IMR-90 (cell line): ENCODE results near the gene RBMY1F. TPM values are rescaled to one million over a fixed set of nuclear protein-coding genes. Genes with fewer than 3 reads are reported as not detected.
"Not testable (repeated sequence)": the region's sequence is repeated elsewhere in the genome, so short reads cannot be mapped to it uniquely, and the experiment has no call there.

Source experiments
- ATAC-seq: fragments of 200-7000 bp; cut with Tn5 transposase; 2 replicates; pipeline ENCODE4 v1.9.1; 2020; ENCODE audit warnings: low read depth, mild to moderate bottlenecking, moderate library complexity
- Bru-seq: library from RNA; stranded (reverse); fragments of 400-500 nt; gene quantifications from one replicate; lab custom pipeline; 2021; lab: Mats Ljungman, UMichigan
- BruChase-seq, 2 experiments: library from RNA; stranded (reverse); fragments of 400-500 nt; gene quantifications; one replicate each; lab custom pipeline; 2021; lab: Mats Ljungman, UMichigan
- BruUV-seq: library from RNA; stranded (reverse); fragments of 400-500 nt; replicated peaks from 2 replicates; lab custom pipeline; 2021; lab: Mats Ljungman, UMichigan
- CTCF ChIA-PET: fragments of 300-600 bp; formaldehyde crosslinking; extraction: SDS; loops from one replicate; lab custom pipeline; 2021; ENCODE audit warnings: antibody characterized with exemption; lab: Yijun Ruan, JAX
- POLR2A ChIA-PET: fragments of 300-600 bp; sonication (Branson Sonifier 250); formaldehyde crosslinking; loops from one replicate; lab custom pipeline; 2022; ENCODE audit warnings: antibody characterized with exemption; ENCODE audit not compliant: unreplicated experiment; lab: Charles Lee
- DNase-seq: peaks from one replicate; pipeline ENCODE4 v3.0.0; 2013
- H2AFZ ChIP-seq: replicated peaks from 2 replicates; pipeline ENCODE3; 2013; ENCODE audit warnings: low read length, mild to moderate bottlenecking; ENCODE audit not compliant: poor library complexity
- H2AK5ac ChIP-seq: 2 replicates; pipeline ENCODE4 v1.6.1; 2013; ENCODE audit warnings: low read depth, low read length, inconsistent platforms
- H2AK9ac ChIP-seq: replicated peaks from 2 replicates; pipeline ENCODE3; 2013; ENCODE audit warnings: mild to moderate bottlenecking, low read depth, low read length, moderate library complexity; ENCODE audit not compliant: poor library complexity
- H2BK120ac ChIP-seq: 2 replicates; pipeline ENCODE4 v1.6.1; 2013; ENCODE audit warnings: low read depth, low read length, inconsistent platforms
- H2BK15ac ChIP-seq: 3 replicates; pipeline ENCODE4 v1.6.1; 2013; ENCODE audit warnings: low read depth, low read length, inconsistent platforms
- H2BK20ac ChIP-seq: 2 replicates; pipeline ENCODE4 v1.6.1; 2013; ENCODE audit warnings: low read depth, mild to moderate bottlenecking, inconsistent platforms, low read length, moderate library complexity
- H2BK5ac ChIP-seq: 2 replicates; pipeline ENCODE4 v1.6.1; 2013; ENCODE audit warnings: mild to moderate bottlenecking, low read depth, low read length, inconsistent platforms; ENCODE audit not compliant: poor library complexity, severe bottlenecking
- H3K14ac ChIP-seq: replicated peaks from 2 replicates; pipeline ENCODE4 v1.6.1; 2013; ENCODE audit warnings: low read depth, low read length, inconsistent platforms
- H3K18ac ChIP-seq: 2 replicates; pipeline ENCODE4 v1.6.1; 2013; ENCODE audit warnings: low read depth, low read length, control low read depth
- H3K23ac ChIP-seq: 2 replicates; pipeline ENCODE4 v1.6.1; 2013; ENCODE audit warnings: low read depth, low read length, inconsistent platforms
- H3K27ac ChIP-seq: 2 replicates; pipeline ENCODE4 v1.5.1; 2013; ENCODE audit warnings: mild to moderate bottlenecking, control low read depth, low read length; ENCODE audit not compliant: insufficient read depth
- H3K27me3 ChIP-seq: 2 replicates; pipeline ENCODE4 v1.6.1; 2013; ENCODE audit warnings: low read length; ENCODE audit not compliant: control insufficient read depth, insufficient read depth
- H3K36me3 ChIP-seq: 2 replicates; pipeline ENCODE4 v1.6.1; 2013; ENCODE audit warnings: low read length, mixed read lengths; ENCODE audit not compliant: control insufficient read depth, insufficient read depth
- H3K4ac ChIP-seq: 2 replicates; pipeline ENCODE4 v1.6.1; 2013; ENCODE audit warnings: low read depth, low read length, inconsistent platforms
- H3K4me1 ChIP-seq: 2 replicates; pipeline ENCODE4 v1.6.1; 2013; ENCODE audit warnings: low read length, mixed read lengths; ENCODE audit not compliant: control insufficient read depth, insufficient read depth
- H3K4me2 ChIP-seq: 2 replicates; pipeline ENCODE4 v1.6.1; 2013; ENCODE audit warnings: low read depth, mild to moderate bottlenecking, control low read depth, low read length, moderate library complexity
- H3K4me3 ChIP-seq: 2 replicates; pipeline ENCODE4 v1.5.1; 2013; ENCODE audit warnings: low read depth, mild to moderate bottlenecking, control low read depth, low read length, moderate library complexity; ENCODE audit not compliant: insufficient read depth
- H3K56ac ChIP-seq: 2 replicates; pipeline ENCODE4 v1.6.1; 2013; ENCODE audit warnings: low read length, inconsistent platforms; ENCODE audit not compliant: insufficient read depth; ENCODE audit errors: extremely low read depth
- H3K79me1 ChIP-seq, 2 experiments: 2 replicates each; pipeline ENCODE4 v1.6.1; 2013; ENCODE audit warnings: low read length in 2 of 2, inconsistent platforms in 1 of 2, low read depth in 1 of 2
- H3K9ac ChIP-seq: 2 replicates; pipeline ENCODE4 v1.6.1; 2013; ENCODE audit warnings: low read depth, low read length, control low read depth
- H3K9me1 ChIP-seq: 2 replicates; pipeline ENCODE4 v1.6.1; 2013; ENCODE audit warnings: low read length, inconsistent platforms; ENCODE audit not compliant: insufficient read depth
- H3K9me3 ChIP-seq: 2 replicates; pipeline ENCODE4 v1.6.1; 2013; ENCODE audit warnings: low read length; ENCODE audit not compliant: control insufficient read depth, insufficient read depth
- H4K20me1 ChIP-seq: 2 replicates; pipeline ENCODE4 v1.6.1; 2013; ENCODE audit warnings: low read length, inconsistent platforms; ENCODE audit not compliant: insufficient read depth
- H4K5ac ChIP-seq: 2 replicates; pipeline ENCODE4 v1.6.1; 2013; ENCODE audit warnings: mild to moderate bottlenecking, low read depth, low read length, control low read depth
- H4K8ac ChIP-seq, 2 experiments: 2 replicates each; pipeline ENCODE4 v1.6.1; 2013; ENCODE audit warnings: low read depth in 2 of 2, low read length in 2 of 2, control low read depth in 1 of 2, inconsistent platforms in 1 of 2
- H4K91ac ChIP-seq: 2 replicates; pipeline ENCODE4 v1.6.1; 2013; ENCODE audit warnings: low read depth, low read length, inconsistent platforms; ENCODE audit not compliant: insufficient read depth
- WGBS, 2 experiments: methylation state at CpG; one replicate each; pipeline versions ENCODE4 v1.1.5 to v1.1.7; 2013; ENCODE audit warnings: missing lambda C conversion rate in 2 of 2; ENCODE audit not compliant: insufficient read length in 1 of 2; ENCODE audit errors: extremely low coverage in 2 of 2; 5-methylcytosine and 5-hydroxymethylcytosine counted together
- dilution Hi-C: fragments of 300-500 bp; cut with HindIII; formaldehyde crosslinking; loops from one replicate; pipeline ENCODE4 v1.14.3; 2018; ENCODE audit warnings: low sequenced_read_pairs; ENCODE audit not compliant: unreplicated experiment
- in situ Hi-C: fragments of 300-500 bp; cut with MboI; formaldehyde crosslinking; loops from 3 replicates; pipeline ENCODE4 v1.14.3; 2019; ENCODE audit warnings: low sequenced_read_pairs, inconsistent platforms, mixed read lengths
- intact Hi-C: fragments of 100-400 bp; cut with micrococcal nuclease; formaldehyde crosslinking; loops from 2 replicates; pipeline ENCODE4 v1.10.0; 2022
- long read RNA-seq: library from polyadenylated mRNA; unstranded; transcript quantifications from one replicate; pipeline ENCODE4 v2.0.0, GENCODE V29; 2021; ENCODE audit not compliant: unreplicated experiment
- polyA plus RNA-seq, 3 experiments: library from polyadenylated mRNA; depleted of rRNA; stranded (reverse); fragments of >200 nt; gene quantifications; 2 replicates each; pipeline ENCODE4 v1.2.3, GENCODE V29; 2012; ENCODE audit warnings: low replicate concordance in 1 of 3
- total RNA-seq: library from RNA; depleted of rRNA; stranded (reverse); fragments of >200 nt; gene quantifications from 2 replicates; pipeline ENCODE4 v1.2.3, GENCODE V29; 2012; rRNA removed

The RBMY1F gene
- total RNA-seq (not detected in 2 replicates), polyA plus RNA-seq (2012; rRNA removed) (not detected in 2 replicates), Bru-seq, nascent RNA (not detected), BruChase-seq, experiment 1, labeled RNA remaining after a 6-hour chase (not detected), BruChase-seq, experiment 2, labeled RNA remaining after a 2-hour chase (not detected)
- polyA plus RNA-seq (2012; cell fraction: cytosol; rRNA removed) = not detected in 2 replicates
- not detected in 2 replicates for polyA plus RNA-seq (2012; cell fraction: nucleus; rRNA removed; ENCODE audit: low replicate concordance)
- long read RNA-seq = 0 reads

DNA sequence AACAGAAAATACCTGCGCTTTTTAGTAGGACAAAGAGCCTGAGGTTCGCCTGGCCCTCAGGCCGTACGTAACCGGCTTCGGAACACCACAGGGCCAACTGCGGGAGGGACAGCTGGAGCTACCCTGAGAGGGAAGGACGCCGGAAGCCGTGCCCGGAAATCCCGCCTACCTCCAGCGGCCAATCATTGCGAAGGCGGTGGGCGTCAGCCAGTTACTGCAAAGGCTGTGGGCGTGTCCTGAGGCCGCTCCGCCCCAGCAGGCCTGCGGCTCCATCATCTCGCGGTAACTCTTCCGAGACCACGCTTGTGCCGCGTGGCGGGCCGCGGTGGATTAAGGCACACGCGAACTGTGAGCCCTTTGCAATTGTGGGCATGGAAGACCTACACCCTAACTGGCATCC, at the start of gene RBMY1F:
TSS of gene RBMY1F (minus strand) at position 101 of the 400 bp plus-strand sequence. CDS start 1,954 bp downstream, outside the sequence.
- H4K8ac ChIP-seq, H3K27me3 ChIP-seq, H2AK9ac ChIP-seq, H4K91ac ChIP-seq, H4K20me1 ChIP-seq, H3K79me1 ChIP-seq, H2AK5ac ChIP-seq, H3K36me3 ChIP-seq, H3K9me3 ChIP-seq, H2BK20ac ChIP-seq, H2AFZ ChIP-seq, H3K4me1 ChIP-seq, POLR2A ChIA-PET, ATAC-seq, H4K5ac ChIP-seq, H3K18ac ChIP-seq, H3K9me1 ChIP-seq, H3K4me3 ChIP-seq, H2BK120ac ChIP-seq, H3K9ac ChIP-seq, H2BK15ac ChIP-seq, H3K4me2 ChIP-seq, H3K4ac ChIP-seq, H3K14ac ChIP-seq, dilution Hi-C loops, H3K27ac ChIP-seq, intact Hi-C loops, in situ Hi-C loops, H3K23ac ChIP-seq, BruUV-seq, CTCF ChIA-PET, DNase-seq, H2BK5ac ChIP-seq, H3K56ac ChIP-seq: not testable (repeated sequence)
- no CpG with 5 or more reads among the region's 31 CpGs for WGBS, 2 experiments

DNA sequence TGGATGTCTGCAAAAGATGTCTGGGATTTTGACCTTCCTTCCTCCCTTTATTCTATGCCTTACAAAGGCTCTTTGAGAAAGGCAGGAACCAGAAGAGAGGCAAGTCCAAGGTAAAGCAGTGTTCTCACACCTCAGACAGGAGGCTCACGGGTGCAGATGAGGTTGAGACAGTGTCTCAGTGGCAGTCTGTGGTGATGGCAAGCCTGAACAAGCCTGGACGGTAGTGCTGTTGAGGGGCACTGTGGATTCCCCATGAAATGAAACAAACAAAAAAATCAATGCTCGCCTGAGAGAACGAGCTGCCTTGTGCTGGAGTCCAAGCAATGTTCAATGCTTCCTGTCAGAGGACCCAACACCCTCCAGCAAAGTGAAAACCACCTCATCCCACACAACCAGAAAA, 31.6 kb downstream of the RBMY1F start:
- H3K23ac ChIP-seq, dilution Hi-C loops, H3K27me3 ChIP-seq, H2BK15ac ChIP-seq, H2BK120ac ChIP-seq, BruUV-seq, H4K8ac ChIP-seq, H2AK5ac ChIP-seq, H3K9me3 ChIP-seq, H2BK20ac ChIP-seq, H3K36me3 ChIP-seq, H3K9ac ChIP-seq, H3K18ac ChIP-seq, H2AFZ ChIP-seq, H3K27ac ChIP-seq, H2BK5ac ChIP-seq, H3K4me2 ChIP-seq, H3K4me1 ChIP-seq, H2AK9ac ChIP-seq, H4K91ac ChIP-seq, H3K9me1 ChIP-seq, ATAC-seq, H3K4me3 ChIP-seq, H3K14ac ChIP-seq, H3K56ac ChIP-seq, POLR2A ChIA-PET, H4K5ac ChIP-seq, H3K79me1 ChIP-seq, H3K4ac ChIP-seq, CTCF ChIA-PET, H4K20me1 ChIP-seq, DNase-seq, in situ Hi-C loops, intact Hi-C loops: not testable (repeated sequence)
- WGBS, 2 experiments = no CpG with 5 or more reads among the region's 4 CpGs
